GM15510 (cell line): ENCODE measurements around the gene RAB43.

Source experiments
- POLR2A ChIP-seq: IDR thresholded peaks from 3 replicates; pipeline ENCODE4 v1.6.1; 2011; ENCODE audit warnings: borderline replicate concordance; ENCODE audit not compliant: insufficient read length; ENCODE audit errors: extremely low read depth

The RAB43 gene

DNA sequence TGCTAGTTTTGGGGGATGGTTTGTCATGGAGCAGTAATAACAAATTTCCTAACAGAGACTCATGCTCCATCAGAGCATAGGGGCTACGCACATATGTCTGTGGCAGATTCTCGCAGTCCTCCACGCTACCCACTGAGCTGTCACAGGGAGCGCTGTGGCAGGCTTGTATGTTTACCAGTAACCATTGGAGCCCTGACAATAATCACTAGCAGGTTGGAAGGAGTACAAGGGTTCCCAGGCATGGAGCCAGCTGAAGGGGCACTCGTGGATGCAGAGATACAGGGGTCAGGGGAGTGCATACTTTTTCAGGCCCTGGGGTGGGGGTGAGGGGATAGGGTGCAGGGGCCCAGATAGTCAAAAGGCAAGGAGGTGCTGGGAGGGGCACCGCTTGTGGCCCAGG, 68.9 kb downstream of the RAB43 start:
- TF ChIP-seq POLR2A, result no peak

DNA sequence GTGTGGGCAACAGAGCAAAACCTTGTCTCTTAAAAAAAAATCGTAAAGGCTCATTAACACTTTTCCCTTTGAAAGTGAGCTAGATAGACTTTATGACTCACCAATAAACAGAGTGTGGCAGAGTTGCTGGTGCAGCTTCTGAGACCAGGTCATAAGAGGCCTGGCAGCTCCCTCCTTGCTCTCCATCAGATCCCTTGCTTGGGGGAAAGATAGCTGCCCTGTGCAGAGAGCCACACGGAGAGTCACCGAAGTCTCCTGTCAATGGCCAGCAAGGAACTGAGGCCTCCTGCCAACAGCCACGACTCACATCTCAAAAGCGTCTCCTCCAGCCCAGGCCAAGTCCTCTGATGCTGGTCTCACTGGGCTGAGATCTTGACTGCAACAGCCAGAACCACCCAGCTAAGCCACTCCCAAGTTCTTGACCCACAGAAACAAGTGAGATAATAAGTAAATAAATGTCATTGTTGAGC, 69.7 kb downstream of the RAB43 start:
- no peak for TF ChIP-seq POLR2A

DNA sequence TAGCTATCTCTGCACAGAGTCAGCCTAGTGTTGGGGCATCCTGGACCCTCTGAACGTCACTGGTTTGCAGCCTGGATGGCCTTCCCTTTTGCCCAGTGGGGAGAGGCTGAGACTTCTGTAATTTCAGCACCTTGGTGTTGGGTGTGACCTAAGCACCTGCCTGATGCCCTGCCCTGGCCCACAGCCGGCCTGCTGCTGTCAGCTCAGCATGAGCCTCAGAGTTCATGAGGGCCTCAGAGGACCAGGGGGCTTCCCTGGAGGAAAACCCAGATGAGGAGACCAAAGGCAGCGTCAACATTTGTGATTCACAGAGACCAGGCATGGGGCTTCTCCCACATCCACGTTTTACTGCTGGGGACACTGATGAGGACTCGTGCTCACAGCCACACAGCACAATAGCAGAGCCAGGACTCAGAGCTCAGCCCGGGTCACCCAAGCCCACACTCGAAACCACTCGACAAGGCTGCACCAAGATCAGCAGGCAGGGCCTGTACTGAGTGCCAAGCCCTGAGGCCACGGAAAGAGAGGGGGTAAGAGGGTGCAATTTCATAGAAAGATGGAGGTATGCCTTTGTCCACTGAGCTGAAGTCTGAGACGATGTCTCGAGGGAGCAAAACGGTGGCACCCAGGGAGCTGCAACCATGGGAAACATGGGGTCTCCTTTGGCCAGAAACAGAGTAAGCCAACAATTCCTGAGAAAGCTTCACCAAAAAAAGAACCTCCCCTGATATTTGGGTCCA, 70.9 kb downstream of the RAB43 start:
- TF ChIP-seq POLR2A, result no peak

DNA sequence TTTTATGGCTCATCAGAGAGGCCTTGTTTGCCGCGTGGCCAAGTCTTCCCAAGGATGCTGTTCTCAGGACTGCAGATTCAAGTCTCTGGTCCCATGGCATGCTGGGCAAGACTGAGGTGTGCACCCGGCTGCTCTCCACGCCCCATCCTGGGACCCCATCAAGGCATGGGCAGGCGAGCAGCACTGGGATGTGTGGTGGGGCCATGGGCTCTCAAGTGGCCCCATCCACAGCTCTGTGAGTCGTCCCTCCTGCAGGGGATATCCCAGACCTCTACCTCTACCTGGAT, 74.1 kb downstream of the RAB43 start:
- TF ChIP-seq POLR2A, result no peak

DNA sequence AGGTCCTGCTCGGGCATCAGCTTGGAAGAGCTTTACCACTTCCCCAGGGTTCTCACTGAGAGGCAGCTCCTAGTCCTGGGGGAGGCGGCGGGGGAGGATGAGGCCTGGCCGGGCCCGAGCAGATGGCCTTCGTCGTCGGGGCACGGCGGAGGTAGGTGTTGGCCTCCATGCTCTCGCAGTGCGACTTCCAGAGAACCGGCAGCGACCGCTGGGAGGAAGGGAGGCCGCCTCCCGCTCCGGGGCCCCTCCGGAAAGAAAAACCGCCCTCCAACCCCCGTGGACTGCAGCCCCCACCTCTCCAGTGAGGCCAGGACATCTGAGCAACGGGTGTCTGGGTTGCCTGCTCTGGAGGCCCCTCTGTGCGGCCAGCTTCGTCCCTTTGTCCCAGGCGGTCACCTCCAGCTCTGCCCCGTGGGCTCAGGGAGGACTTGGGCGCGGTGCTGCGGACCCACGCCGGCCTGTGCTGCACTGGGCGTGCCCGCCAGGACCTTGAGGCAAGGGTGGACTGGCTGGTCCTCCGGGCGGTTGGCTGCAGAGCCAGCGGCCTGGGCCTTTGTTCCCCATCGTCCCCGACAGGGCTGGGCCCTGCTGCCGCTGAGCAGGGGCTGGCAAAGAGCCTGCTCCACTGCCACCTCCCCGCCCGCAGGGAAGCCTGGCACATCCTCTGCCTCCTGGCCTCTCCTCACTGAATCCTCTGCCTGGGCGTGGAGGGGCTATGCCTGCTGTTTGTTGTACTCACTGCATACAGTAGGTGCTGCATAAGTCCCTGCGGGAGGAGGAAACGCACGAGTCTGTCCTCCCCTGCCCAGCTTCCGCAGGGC, 74.7 kb downstream of the RAB43 start:
- no peak for TF ChIP-seq POLR2A

DNA sequence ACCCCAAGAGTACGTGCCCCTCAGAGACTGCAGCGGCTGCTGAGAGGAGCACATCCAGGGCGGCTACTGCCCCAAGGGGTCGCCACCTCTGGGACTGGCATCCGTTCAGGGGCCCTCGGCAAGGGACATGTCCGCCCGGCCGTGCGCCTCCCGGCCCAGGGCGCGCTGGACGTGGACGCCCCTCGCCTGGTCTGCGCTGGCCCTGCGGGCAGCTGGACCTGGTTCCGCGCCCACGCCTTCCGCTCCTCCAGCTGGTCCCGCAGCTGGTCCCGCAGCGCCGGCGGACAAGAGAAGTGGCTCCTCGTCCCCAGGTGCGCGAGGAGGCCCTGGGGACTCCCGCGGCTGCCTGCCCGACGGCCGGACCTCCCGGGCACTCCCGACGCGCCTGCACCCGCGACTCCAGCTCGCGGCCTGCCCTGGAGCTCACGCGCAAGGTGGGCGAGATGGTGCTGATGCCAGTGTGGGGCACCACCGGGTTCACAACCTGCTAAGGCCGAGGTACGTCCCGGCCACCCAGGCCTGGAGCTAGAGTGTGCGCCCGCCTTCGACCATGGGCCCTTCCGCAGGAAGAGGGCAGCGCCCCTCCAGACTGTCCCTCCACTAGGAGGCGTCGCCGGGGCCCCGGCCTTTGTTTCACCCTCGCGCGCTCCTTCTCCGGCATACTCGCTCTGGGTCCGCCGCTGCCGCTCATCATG, 75.4 kb downstream of the RAB43 start:
- no peak for TF ChIP-seq POLR2A

DNA sequence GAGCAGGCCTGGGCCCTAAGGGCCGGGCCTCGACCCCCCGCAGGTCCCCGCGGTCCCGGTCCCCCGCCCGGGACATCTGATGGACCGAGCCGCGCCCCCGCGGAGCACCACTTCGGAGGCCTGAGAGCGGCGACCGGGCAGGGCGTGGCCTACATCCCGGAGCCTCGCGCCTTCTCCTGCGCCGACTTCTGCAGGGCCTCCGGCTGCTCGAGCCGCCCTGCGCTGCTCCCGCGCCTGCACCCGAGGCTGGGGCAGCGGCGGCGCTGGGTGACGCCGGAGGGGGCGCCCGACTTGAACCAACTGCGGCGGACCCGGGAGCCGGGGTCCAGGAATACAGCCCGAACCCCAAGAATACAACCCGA, 75.9 kb downstream of the RAB43 start:
- no peak for TF ChIP-seq POLR2A

DNA sequence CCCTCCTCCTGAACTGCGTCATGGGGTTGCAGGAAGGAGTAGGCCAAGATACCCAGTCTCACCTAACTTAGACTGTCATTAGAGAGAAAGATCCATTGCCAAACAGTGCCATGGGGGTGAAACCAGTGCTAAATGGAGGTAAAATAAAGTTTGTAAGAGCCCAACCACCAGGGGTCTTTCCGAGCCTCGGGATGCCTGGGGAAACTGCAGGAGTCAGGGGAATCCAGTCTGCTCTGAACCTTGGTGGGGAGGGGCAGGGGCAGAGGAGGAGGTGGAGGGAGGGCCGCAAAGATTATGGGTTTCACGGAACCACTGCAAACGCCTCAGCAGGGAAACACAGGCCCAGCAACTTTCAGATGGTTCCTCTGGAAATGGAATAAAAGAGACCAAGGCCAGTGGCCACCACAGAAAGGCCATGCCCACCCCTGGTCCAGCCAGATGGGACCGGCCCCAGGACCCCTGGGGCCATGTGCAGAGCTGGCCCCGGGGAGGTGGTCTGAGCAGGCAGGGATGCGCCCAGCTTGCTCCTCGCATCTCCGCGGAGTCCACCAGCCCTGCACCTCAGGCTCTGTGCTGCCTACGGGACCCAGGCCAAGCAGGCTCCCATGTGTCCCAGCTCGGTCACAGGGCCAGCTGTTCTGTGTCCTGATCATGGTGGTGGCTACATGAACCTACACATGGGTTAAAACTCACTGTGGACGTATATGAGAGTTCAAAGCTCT, 80.9 kb downstream of the RAB43 start:
- no peak for TF ChIP-seq POLR2A

DNA sequence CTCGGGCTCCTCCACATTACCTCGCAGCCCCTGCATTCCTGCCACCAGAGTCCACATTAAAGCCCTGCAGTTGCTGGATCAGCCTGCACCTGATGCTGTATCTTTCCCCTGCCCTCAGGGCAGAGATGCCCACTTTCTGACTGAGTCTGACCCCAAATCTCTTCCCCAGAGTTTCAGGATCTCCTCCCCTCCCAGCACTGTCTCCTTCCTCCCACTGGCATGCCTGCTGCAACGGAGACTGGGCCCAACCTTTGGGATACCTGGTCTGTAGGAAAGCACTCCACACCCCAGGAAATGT, 81.6 kb downstream of the RAB43 start:
- TF ChIP-seq POLR2A, result no peak

DNA sequence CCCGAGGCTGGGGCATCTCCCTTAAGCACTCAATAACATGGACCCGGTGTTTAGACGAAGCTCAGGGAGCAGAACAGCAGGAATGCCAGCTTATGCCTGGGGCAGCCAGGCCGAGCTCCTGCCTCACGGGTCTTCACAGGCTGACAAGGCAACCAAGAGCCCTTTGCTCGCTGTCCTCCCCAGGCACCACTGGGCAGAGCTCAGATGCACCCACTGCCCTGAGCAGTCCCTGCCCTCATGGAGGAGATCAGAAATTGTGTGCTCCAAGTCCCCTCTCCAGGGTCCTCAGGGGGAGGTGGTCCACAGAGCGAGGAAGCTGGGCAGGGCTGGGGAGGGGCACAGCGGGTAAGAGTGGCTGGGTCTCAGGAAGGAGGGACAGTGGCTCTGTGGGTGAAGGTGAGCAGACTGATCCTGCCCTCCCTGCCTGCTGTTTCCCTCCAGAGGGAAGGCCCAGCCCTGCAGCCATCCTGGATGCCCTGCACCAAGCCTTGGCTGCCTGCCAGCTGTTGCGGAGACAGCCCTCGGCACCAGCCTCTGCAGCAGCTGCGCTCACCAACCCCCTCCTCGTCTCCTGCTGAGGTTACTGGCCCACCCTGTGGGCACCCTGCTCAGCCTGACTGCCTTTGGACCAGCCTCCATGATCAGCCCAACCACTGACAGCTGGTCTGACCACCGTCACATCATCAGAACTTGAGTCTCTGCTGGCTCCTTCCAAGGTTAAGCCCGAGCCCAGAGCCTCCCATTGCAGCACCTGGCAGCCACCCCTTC, 82.1 kb downstream of the RAB43 start:
- TF ChIP-seq POLR2A, result no peak

DNA sequence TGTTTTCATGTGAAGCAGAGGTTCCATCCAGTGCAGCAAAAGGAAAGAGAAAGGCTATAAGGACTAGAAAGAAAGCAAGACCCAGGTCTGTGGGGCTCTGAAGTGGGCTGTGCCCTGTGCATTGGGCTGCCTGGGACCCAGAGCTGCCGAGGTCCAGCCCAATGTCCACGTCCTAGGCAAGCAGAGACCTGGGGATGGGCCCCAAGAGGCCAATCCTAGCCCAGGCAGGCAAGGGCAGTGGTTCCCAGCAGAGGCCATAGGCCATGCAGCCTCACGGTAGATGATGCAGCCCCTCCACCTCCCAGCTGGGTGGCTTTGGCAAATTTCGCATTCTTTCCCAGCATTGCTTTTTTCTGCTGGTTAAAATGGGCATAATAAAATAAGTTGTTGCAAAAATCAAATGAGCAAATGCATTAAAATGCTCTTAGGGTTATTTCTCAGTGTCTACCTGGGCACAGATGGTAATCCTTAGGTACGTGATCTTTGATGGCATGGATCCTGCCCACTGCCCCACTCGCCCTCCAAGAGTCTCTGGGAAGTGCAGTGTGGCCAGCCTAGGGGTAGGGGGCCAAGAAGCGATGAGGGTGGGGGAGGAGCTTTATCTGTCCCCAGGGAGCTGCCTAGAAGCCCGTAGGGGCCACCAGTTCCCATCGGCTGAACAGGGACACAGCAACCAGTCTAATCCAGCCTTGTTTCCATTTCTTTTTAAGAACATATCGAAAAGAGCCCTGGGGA, 83.3 kb downstream of the RAB43 start:
- no peak for TF ChIP-seq POLR2A
